Putamen (tissue), 1 donor: Measurements from ENCODE around the gene FOXE1.

Experiments
- DNase-seq: peaks from one replicate; pipeline ENCODE4 v3.0.0-alpha.2; 2016; ENCODE audit warnings: low spot score

The FOXE1 gene

GRCh38 chr9:97853056-97853843, at the start of gene FOXE1:
Gene FOXE1 (plus strand): TSS chr9:97853226. CDS start chr9:97853915, 689 bp downstream.
- no peak for DNase-seq

DNA sequence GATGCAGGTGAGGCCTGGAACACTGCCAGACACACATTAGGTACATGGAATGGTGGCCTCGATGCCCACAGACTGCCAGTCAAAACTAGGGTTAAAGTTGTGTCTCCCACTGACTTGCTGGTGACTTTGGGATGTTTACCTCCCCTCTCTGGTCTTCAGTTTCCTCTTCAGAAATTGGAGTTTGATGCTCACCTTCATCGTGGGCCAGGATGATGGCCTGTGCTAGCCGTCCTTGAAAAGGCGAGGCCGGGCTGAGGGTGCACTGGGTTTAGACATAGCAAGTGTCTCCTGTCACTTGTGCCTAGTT, 49.0 kb upstream of the FOXE1 start:
- DNase-seq, result no peak

DNA sequence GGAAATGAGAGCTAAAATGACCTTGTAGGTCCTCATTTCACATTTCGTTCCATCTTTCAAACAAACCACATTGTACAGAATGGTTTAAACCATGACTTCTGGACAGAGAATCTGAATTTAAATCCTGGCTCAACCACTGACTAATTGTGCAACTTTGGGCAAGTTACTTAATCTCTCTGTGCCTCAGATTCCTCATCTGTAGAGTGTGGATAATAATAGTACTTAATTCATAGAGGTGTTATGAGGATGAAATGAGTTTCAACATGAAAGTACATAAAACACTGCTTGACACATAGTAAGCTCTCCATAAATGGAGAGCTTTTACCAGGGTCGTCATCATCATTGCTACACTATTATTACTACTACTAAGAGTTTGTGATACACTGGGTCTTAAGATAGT, 46.3 kb upstream of the FOXE1 start:
- DNase-seq, result no peak

GRCh38 chr9:97807681-97808080, 45.3 kb upstream of the FOXE1 start:
- DNase-seq, result no peak

DNA sequence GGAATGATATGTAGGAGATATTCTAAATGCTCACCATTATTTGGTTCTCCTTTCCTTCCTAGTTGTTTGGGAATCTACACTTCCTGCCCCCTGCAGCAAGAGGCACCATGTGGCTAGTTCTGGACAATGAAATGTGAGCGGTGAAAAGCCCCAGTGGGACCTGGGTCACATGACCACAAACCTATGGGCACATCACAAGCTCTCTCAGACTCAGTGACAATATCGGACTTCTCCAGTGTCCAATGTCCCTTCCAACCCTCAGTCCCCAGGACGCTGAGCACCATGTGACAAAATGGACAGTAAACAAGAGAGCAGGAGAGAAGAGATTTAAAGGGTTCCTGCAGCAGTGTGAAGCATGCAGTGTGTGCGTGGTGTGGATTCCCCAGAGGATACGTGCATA, 44.6 kb upstream of the FOXE1 start:
- no peak for DNase-seq

DNA sequence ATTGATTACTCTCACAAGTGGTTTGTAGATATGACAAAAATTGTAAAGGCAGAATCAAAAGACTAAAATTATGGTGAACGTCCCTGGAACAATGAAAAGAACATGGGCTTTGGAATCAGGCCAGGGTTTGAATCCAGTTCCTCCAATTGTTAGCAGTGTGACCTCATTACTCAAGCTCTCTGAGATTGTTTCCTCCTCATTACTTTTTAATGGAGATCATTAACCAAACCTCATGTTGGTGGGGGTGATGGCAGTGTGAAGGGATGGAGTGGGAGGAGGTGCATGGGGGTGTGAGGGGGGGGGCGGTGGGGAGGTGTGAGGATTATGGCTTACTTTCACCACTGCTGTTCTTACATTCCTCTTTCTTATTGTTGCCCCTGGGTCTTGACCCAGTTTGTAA, 44.1 kb upstream of the FOXE1 start:
- no peak for DNase-seq

GRCh38 chr9:97809666-97810344, 43.2 kb upstream of the FOXE1 start:
- DNase-seq, result no peak

DNA sequence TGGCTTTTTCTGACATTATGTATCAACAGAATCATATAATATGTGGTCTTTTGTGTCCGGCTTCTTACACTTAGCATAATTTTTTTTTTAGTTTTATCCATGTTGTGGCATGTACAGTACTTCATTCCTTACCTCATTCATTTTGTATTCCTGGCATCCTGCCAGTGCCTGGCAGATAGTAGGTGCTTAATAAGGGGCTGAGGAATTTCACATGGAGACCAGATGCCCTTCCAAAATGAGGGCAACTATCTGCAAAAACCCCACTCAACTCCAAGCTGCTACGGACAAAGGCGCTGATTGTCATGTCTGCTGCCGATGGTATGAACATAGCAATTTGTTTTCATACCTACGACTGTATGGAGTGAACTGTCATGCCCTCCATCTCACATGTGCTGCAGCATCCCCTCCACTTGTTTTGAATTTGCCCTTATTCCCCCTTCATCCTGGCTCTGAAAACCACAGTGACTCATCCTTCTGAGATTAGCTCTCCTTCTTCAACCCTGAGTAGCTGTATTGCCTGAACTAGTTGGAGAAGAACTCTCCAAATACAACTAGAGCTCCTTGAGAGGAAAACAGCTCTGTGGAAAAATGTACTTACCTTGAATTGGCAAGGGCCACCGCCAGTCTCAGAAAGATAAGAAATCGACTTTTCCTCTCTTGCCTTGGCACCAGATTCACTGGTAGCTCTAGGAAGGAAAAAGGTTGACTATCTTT, 41.3 kb upstream of the FOXE1 start:
- no peak for DNase-seq

GRCh38 chr9:97812247-97812543, 40.8 kb upstream of the FOXE1 start:
- no peak for DNase-seq

GRCh38 chr9:97813072-97813471, 40.0 kb upstream of the FOXE1 start:
- DNase-seq, result no peak

DNA sequence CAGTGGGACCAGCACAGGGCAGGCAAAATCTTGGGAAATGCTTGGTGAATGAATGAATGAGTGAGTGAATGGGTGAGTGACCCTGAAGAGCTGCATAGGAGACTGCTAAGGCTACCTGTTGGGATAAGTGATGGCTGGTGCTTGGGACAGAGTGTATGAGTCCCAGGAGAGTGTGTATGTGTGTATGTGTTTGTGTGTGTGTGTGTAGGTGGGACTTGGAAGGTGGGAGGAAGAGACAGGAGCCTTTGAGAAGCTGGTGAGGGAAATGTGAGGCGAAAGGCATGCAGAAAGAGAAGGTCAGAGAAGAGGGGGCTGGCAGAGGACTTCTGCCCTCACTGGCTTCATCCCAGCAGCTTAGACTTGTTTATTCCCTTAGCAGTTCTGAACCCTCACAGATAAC, 33.3 kb upstream of the FOXE1 start:
- no peak for DNase-seq

- DNase-seq, result no peak
Observed at GRCh38 chr9:97820373-97820772, 32.7 kb upstream of the FOXE1 start.

GRCh38 chr9:97830884-97831829, 21.9 kb upstream of the FOXE1 start:
- no peak for DNase-seq

GRCh38 chr9:97831843-97832636, 21.0 kb upstream of the FOXE1 start:
- DNase-seq, result no peak

- no peak for DNase-seq
Observed at GRCh38 chr9:97840521-97840920, 12.5 kb upstream of the FOXE1 start.

- no peak for DNase-seq
Observed at GRCh38 chr9:97842960-97843359, 10.1 kb upstream of the FOXE1 start.

DNA sequence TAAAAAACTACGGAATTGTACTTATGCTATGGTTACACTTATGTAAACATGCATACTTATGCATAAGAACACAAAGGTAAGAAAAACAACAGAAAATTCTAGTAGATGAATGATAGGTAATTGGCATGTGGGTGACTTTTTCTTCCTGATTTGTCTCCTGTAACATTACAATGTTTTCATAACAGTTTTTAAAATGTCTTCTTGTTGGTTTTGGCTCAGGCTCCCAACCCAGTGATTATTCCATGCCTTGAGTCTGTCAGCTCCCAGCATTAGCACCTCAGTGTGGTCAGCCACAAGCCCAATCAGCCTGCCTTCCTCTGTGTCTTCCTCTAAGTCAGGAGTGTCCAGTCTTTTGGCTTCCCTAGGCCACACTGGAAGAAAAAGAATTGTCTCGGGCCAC, 7.9 kb upstream of the FOXE1 start:
- DNase-seq, result no peak

GRCh38 chr9:97845763-97846162, 7.3 kb upstream of the FOXE1 start:
- DNase-seq, result no peak

DNA sequence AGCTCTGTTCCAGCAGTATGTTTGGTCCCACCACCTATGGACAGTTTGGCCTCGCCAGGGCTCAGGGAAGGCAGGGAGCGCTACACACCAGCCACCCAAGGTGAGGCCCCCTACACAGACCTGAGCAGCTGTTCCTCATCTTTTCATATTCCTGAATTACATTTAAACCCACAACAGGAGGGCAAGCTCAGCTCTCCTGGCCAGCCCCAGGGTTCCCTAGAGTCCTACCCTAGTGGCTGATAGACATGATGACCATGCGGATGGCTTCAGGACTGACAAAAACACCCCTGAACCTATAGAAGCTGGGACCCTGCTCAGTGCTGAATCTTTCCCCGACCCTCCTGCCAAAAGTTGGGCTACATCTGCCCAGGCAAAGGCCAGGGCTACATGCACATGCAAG, 6.7 kb upstream of the FOXE1 start:
- DNase-seq, result no peak

DNA sequence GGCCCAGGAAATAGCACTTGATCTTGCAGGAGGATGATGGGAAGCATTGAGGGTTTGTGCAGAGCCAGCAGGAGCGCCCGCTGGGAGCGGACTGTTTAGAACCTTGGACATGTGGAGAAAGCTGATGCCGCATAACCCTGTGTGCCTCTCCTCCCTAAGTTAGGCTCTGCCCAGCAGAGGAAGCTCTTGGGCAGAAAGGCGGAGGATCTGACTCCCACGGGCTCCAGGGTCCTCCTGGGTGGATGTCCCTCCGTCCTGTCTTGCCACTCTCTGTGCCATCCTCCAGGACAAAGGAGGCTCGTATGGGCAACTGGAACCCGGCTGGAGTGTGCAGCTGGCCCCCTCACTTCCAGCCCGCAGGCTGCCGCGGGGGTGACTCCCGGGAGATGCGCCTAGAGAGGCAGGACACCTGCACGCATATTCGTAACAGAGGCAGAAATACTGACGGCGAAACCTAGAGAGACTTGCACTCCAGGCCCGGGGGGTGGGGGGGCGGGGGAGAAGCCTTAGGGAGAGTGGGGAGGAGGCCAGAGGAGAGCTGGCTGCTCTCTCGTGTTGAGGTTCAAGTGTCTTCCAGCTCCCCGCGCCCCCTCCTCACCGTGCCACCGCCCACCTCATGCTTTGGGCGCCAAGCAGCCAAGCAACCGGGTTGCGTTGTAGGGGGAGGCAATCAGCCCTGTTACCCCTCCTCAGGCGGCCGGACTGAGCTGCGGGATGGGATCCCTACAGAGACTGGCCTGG, 5.4 kb upstream of the FOXE1 start:
- no peak for DNase-seq

DNA sequence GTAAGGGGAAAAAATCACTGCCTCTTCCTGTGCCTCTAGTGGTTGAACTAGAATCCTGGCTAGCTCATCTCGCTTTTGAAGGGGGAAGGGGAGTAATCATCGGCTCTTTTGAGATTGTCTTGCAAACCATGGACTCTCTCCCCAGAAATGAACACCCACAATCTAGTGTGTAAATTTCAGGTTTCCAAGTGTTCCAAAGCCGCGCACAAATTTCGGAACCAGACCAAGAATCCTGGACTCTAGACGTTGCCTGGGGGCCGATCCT, 4.9 kb upstream of the FOXE1 start:
- DNase-seq, result no peak
